Hematopoietic multipotent progenitor cell treated with erythropoietin and hydrocortisone succinate and interleukin-3 and kit ligand, for 17 days (in vitro differentiated cells): ENCODE data around the gene DLGAP1.
"Not testable (repeated sequence)": the region's sequence is repeated elsewhere in the genome, so short reads cannot be mapped to it uniquely, and the experiment has no call there.

Experiments
- DNase-seq: peaks from one replicate; pipeline ENCODE4 v3.0.0-alpha.2; 2015; ENCODE audit warnings: low spot score

The DLGAP1 gene

GRCh38 chr18:3720159-3720558, 734.9 kb downstream of the DLGAP1 start:
- no peak for DNase-seq

- no peak for DNase-seq
Observed at GRCh38 chr18:3717376-3718025, 737.6 kb downstream of the DLGAP1 start.

GRCh38 chr18:3716116-3716660, 738.9 kb downstream of the DLGAP1 start:
- DNase-seq: no peak

- DNase-seq: no peak
Observed at GRCh38 chr18:3715231-3716080, 739.7 kb downstream of the DLGAP1 start.

- DNase-seq: no peak
Observed at GRCh38 chr18:3713708-3714107, 741.4 kb downstream of the DLGAP1 start.

GRCh38 chr18:3713166-3713565, 741.9 kb downstream of the DLGAP1 start:
- no peak for DNase-seq

GRCh38 chr18:3712491-3712890, 742.6 kb downstream of the DLGAP1 start:
- no peak for DNase-seq

- peak; percentile 48 for DNase-seq
Observed at GRCh38 chr18:3710712-3711301, 744.3 kb downstream of the DLGAP1 start.

- no peak for DNase-seq
Observed at GRCh38 chr18:3709205-3709604, 745.9 kb downstream of the DLGAP1 start.

GRCh38 chr18:3706279-3707097, 748.6 kb downstream of the DLGAP1 start:
- DNase-seq: peak; percentile 82

GRCh38 chr18:3704556-3705344, 750.4 kb downstream of the DLGAP1 start:
- DNase-seq: no peak

GRCh38 chr18:3703732-3704176, 751.4 kb downstream of the DLGAP1 start:
- DNase-seq: peak; percentile 72

GRCh38 chr18:3699707-3700567, 755.2 kb downstream of the DLGAP1 start:
- not testable (repeated sequence) for DNase-seq

GRCh38 chr18:3694030-3694778, 760.9 kb downstream of the DLGAP1 start:
- not testable (repeated sequence) for DNase-seq

GRCh38 chr18:3693410-3693809, 761.7 kb downstream of the DLGAP1 start:
- no peak for DNase-seq

GRCh38 chr18:3692691-3693090, 762.4 kb downstream of the DLGAP1 start:
- no peak for DNase-seq

- no peak for DNase-seq
Observed at GRCh38 chr18:3692113-3692621, 762.9 kb downstream of the DLGAP1 start.

GRCh38 chr18:3691705-3692104, 763.4 kb downstream of the DLGAP1 start:
- DNase-seq: no peak

- DNase-seq: no peak
Observed at GRCh38 chr18:3690764-3691066, 764.4 kb downstream of the DLGAP1 start.
